MM.1S (cell line): Measurements from ENCODE around the gene CDH4.

ENCODE experiments used
- EZH2 ChIP-seq: fragments of 300-600 bp; sonication (generic); optimal IDR thresholded peaks from 2 replicates; pipeline ENCODE3; 2017; ENCODE audit warnings: low read depth, mild to moderate bottlenecking, antibody characterized with exemption, low read length, mixed read lengths
- EZH2phosphoT487 ChIP-seq: fragments of 300-600 bp; sonication (generic); IDR thresholded peaks from 2 replicates; pipeline ENCODE4 v1.6.1; 2018; ENCODE audit warnings: antibody characterized with exemption, low read length
- TF ChIP-seq, protein P1 (sequence below): fragments of 300-600 bp; sonication (generic); IDR thresholded peaks from 2 replicates; pipeline ENCODE4 v1.5.1; 2016; ENCODE audit warnings: antibody characterized with exemption, low read length, mixed read lengths

DNA sequence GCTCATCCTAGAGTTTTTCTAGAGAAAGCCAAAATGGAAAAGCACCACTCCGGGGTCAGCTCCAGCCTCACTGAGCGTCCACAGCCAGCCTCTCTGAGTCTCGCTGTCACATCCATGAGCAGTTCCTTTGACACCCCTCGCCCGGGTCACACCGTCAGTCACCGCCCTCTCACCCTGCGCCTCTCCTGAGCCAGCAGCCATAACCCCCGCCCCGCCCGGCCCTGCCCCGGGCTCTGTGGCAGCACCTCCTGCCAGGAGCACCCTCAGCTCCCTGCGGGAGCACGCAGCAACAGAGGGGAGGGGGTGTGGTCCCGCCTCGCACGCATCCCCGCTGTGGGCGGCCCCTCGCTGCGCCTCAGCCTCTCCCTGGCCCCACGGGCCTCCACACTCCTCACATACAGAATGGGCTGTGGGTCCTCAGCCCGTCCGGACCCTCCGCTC is 545.9 kb downstream of the CDH4 start:
- TF ChIP-seq, protein P1, sequence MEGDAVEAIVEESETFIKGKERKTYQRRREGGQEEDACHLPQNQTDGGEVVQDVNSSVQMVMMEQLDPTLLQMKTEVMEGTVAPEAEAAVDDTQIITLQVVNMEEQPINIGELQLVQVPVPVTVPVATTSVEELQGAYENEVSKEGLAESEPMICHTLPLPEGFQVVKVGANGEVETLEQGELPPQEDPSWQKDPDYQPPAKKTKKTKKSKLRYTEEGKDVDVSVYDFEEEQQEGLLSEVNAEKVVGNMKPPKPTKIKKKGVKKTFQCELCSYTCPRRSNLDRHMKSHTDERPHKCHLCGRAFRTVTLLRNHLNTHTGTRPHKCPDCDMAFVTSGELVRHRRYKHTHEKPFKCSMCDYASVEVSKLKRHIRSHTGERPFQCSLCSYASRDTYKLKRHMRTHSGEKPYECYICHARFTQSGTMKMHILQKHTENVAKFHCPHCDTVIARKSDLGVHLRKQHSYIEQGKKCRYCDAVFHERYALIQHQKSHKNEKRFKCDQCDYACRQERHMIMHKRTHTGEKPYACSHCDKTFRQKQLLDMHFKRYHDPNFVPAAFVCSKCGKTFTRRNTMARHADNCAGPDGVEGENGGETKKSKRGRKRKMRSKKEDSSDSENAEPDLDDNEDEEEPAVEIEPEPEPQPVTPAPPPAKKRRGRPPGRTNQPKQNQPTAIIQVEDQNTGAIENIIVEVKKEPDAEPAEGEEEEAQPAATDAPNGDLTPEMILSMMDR = no peak
- TF ChIP-seq EZH2 (no peak), EZH2phosphoT487 (no peak)
